Measurements from ENCODE around the gene CDHR3. TPM values are rescaled to one million over a fixed set of nuclear protein-coding genes. Genes with fewer than 3 reads are reported as not detected.
"Not testable (repeated sequence)": the region's sequence is repeated elsewhere in the genome, so short reads cannot be mapped to it uniquely, and the experiment has no call there.

The CDHR3 gene
- total RNA-seq, 1 experiment from 2014 or later = 19.1 TPM

DNA sequence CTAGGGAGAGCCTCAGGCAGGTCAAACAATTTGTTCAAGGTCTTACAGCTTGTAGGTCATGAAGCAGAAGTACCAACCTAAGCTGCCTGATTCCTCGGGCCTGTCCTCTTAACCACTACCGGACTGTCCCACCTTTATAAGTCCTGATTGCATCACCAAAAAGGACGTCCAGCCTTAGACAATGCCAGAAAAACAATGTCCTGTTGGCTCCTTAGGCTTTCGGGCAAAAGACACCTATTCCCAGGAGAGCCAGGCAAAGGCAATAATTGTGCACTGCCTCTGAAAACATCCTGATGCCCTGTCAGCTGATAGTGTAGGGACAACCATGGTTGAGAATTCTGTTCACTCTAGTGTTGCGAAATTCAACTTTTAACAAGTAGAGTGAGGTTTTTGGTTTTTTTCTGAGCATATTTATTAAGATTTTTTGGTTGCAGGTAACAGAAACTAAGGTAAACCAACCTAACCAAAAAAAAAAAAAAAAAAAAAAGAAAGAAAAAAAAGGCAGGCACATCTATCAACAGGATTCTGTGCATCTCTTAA lies 40.5 kb downstream of the CDHR3 start (continued):
- TF ChIP-seq GTF2I (CRISPR knock-in tag; conservative IDR thresholded peaks at IDR 0.05) (no peak), ZNF396 (CRISPR knock-in tag; IDR thresholded peaks at IDR 0.05; ENCODE audit: borderline replicate concordance) (no peak), NFATC4 (CRISPR knock-in tag; IDR thresholded peaks at IDR 0.05) (no peak), CREM (CRISPR knock-in tag; IDR thresholded peaks at IDR 0.05) (no peak), MYBL2 (CRISPR knock-in tag; IDR thresholded peaks at IDR 0.05) (no peak)
- TF ChIP-seq, protein P1, sequence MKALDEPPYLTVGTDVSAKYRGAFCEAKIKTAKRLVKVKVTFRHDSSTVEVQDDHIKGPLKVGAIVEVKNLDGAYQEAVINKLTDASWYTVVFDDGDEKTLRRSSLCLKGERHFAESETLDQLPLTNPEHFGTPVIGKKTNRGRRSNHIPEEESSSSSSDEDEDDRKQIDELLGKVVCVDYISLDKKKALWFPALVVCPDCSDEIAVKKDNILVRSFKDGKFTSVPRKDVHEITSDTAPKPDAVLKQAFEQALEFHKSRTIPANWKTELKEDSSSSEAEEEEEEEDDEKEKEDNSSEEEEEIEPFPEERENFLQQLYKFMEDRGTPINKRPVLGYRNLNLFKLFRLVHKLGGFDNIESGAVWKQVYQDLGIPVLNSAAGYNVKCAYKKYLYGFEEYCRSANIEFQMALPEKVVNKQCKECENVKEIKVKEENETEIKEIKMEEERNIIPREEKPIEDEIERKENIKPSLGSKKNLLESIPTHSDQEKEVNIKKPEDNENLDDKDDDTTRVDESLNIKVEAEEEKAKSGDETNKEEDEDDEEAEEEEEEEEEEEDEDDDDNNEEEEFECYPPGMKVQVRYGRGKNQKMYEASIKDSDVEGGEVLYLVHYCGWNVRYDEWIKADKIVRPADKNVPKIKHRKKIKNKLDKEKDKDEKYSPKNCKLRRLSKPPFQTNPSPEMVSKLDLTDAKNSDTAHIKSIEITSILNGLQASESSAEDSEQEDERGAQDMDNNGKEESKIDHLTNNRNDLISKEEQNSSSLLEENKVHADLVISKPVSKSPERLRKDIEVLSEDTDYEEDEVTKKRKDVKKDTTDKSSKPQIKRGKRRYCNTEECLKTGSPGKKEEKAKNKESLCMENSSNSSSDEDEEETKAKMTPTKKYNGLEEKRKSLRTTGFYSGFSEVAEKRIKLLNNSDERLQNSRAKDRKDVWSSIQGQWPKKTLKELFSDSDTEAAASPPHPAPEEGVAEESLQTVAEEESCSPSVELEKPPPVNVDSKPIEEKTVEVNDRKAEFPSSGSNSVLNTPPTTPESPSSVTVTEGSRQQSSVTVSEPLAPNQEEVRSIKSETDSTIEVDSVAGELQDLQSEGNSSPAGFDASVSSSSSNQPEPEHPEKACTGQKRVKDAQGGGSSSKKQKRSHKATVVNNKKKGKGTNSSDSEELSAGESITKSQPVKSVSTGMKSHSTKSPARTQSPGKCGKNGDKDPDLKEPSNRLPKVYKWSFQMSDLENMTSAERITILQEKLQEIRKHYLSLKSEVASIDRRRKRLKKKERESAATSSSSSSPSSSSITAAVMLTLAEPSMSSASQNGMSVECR (CRISPR knock-in tag; IDR thresholded peaks at IDR 0.05; ENCODE audit: borderline replicate concordance) = no peak
- TF ChIP-seq, protein P2, sequence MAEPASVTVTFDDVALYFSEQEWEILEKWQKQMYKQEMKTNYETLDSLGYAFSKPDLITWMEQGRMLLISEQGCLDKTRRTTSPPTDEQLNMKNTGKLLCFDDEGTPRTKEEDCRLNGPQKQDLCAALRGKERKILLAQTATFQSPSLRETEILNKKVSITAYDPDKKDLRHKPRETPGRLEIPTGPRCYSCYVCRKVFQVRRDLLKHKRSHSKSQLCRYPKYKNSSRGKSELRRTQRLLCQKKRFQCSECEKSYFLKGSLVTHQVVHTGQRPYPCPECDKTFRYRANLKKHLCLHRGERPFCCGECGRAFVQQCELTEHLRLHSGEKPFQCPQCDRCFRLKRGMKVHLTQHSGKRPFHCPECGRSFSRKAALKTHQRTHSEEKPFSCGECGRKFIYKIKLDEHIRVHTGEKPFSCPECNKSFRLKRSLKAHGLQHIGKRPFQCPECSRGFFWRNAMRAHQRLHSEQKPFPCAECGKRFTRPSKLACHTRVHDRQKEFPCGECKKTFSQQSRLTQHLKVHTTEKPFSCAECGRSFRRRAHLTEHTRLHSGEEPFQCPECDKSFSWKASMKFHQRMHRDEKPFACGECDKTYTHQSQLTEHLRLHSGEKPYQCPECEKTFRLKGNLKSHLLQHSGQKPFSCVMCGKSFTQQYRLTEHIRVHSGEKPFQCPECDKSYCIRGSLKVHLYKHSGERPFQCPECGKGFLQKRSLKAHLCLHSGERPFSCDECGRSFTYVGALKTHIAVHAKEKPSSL (CRISPR knock-in tag; conservative IDR thresholded peaks at IDR 0.05) = no peak

DNA sequence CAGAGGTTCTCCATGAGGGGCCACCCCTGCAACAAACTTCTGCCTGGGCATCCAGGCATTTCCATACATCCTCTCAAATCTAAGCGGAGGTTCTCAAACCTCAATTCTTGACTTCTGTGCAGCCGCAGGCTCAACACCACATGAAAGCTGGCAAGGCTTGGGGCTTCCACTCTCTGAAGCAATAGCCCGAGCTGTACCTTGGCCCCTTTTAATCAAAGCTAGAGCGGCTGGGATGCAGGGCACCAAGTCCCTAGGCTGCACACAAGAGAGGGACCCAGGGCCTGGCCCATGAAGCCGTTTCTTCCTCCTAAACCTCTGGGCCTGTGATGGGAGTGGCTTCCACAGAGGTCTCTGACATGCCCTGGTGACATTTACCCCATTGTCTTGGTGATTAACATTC lies 43.8 kb downstream of the CDHR3 start:
- H3K27ac Mint-ChIP-seq = no peak overlapping the region
- DNase-seq (ENCODE audit: low spot score) (no peak), ATAC-seq (no peak)
- H3K4me1 Mint-ChIP-seq = peaks cover 20% of the 10 kb centered on the region
- TF ChIP-seq NR3C1 (CRISPR knock-in tag; conservative IDR thresholded peaks at IDR 0.05; ENCODE audit: low read depth) (no peak), ZNF232 (CRISPR knock-in tag; IDR thresholded peaks at IDR 0.05) (no peak), TEAD4 (CRISPR knock-in tag; IDR thresholded peaks at IDR 0.05) (no peak)
- TF ChIP-seq, protein P3, sequence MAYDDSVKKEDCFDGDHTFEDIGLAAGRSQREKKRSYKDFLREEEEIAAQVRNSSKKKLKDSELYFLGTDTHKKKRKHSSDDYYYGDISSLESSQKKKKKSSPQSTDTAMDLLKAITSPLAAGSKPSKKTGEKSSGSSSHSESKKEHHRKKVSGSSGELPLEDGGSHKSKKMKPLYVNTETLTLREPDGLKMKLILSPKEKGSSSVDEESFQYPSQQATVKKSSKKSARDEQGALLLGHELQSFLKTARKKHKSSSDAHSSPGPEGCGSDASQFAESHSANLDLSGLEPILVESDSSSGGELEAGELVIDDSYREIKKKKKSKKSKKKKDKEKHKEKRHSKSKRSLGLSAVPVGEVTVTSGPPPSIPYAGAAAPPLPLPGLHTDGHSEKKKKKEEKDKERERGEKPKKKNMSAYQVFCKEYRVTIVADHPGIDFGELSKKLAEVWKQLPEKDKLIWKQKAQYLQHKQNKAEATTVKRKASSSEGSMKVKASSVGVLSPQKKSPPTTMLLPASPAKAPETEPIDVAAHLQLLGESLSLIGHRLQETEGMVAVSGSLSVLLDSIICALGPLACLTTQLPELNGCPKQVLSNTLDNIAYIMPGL (CRISPR knock-in tag; IDR thresholded peaks at IDR 0.05) = no peak
- TF ChIP-seq, protein P4, sequence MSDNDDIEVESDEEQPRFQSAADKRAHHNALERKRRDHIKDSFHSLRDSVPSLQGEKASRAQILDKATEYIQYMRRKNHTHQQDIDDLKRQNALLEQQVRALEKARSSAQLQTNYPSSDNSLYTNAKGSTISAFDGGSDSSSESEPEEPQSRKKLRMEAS (CRISPR knock-in tag; IDR thresholded peaks at IDR 0.05) = no peak
- ChIA-PET POLR2A (no interaction called here), CTCF (interaction anchor here (0.9 to 3.7 kb wide), 2 partner anchors 16 to 128 kb away, joined by 3 to 24 read pairs; no protein-coding TSS in a partner anchor)
- H3K27me3 Mint-ChIP-seq (ENCODE audit: low read depth) = peaks cover 30% of the 10 kb centered on the region
- H3K4me3 Mint-ChIP-seq = no peak overlapping the region
- H3K36me3 Mint-ChIP-seq = peaks cover 42% of the 10 kb centered on the region
- H3K9me3 Mint-ChIP-seq = peaks cover 46% of the 10 kb centered on the region

DNA sequence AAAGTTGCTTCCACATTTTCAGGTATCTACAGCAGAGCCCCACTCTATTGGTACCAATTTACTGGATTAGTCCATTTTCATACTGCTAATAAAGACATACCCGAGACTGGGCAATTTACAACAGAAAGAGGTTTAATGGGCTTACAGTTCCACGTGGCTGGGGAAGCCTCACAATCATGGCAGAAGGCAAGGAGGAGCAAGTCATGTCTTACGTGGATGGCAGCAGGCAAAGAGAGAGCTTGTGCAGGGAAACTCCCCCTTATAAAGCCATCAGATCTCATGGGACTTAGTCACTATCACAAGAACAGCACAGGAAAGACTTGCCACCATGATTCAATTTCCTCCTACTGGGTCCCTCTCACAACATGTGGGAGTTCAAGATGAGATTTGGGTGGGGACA lies 44.7 kb downstream of the CDHR3 start:
- H3K9me3 Mint-ChIP-seq = peaks cover 46% of the 10 kb centered on the region
- ATAC-seq; H3K27ac Mint-ChIP-seq; POLR2A ChIA-PET; H3K4me3 Mint-ChIP-seq; DNase-seq (ENCODE audit: low spot score): not testable (repeated sequence)
- peaks cover 18% of the 10 kb centered on the region for H3K4me1 Mint-ChIP-seq
- CTCF ChIA-PET = interaction anchor here (0.9 to 3.7 kb wide), 3 partner anchors 17 to 129 kb away, joined by 3 to 26 read pairs (median 24); no protein-coding TSS in a partner anchor
- H3K36me3 Mint-ChIP-seq = peaks cover 42% of the 10 kb centered on the region
- peaks cover 30% of the 10 kb centered on the region for H3K27me3 Mint-ChIP-seq (ENCODE audit: low read depth)
